NCI-H2081 treated with DMSO at 0.1 percent for 48 hours (cell line): ENCODE results near the gene EXOC5.

ENCODE experiments used
- DNase-seq: peaks from one replicate; lab custom pipeline; 2025; lab: John Stamatoyannopoulos, UW

EXOC5 gene

DNA sequence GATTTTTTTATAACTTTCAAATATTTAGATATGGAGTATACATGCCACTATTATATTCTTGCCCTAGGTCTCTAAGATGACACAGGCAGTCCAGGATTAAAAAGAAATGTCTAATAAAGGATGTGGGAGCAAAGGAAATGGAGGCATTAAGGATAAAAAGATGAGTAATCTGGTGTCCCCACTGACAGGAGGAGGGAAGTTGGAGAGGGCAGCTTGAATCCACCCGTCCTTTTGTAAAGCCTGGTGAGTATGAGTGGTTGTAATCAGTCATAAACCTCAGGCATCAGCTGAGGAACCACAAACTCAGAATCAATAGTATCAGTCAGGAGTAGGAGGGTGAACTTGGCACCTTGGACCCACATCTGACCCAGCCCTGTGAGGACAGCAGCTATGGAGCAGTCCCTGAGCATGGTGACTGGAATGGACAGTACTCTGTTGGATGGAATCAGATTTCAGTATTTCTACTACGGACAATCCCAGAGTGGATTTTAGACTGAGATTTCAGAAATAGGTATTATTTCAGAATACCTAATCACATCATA, 100.5 kb downstream of the EXOC5 start:
- no peak for DNase-seq

DNA sequence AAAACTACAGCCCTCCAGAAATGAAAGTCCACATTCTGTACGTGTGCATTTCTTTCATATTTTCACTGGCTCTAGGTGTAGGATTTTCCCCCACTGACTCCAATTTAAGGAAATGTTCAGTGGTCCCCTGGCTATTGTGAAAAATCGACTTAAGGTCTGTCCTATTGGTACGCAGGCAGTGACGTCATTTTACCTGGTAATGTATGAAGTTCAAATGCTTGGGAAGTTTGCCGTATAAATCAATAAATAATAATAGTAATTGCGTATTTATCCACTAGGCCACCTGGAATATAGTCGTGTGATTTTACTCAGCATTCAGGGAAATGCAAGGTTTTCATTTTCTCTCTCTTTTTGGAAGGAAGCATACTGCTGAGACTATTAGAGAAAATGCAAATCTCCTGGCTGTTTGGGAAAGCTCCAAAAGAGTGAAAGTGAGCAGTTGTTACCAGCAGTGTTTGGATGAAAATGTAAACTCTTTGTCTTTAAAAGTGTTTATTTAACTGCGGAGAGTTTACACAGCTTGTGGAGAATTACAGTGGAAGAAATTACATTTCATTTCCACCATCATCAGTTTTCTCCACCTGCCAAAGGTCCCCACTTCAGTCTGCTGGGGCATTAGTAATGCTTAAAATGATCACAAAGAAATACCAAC, 107.0 kb downstream of the EXOC5 start:
- peak; percentile 63 for DNase-seq

DNA sequence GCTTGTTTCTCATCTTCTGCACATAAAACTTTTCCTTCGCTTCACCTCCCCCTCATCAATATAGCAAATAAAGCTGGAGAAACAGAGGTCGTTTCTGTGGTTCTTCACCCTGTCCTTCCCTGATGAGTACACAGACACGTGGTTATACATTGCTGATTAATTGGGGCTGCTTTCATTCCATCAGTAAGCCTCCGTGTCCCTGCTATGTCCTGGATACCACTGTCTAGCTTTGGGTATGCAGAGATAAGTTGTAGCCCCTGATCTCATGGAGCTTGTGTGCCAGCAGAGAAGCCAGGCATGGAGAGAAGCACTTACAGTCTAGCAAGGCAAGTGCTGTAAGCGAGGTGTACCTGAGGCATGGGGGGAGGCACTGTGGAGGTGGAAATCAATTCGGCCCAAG, 108.4 kb downstream of the EXOC5 start:
- DNase-seq: no peak

DNA sequence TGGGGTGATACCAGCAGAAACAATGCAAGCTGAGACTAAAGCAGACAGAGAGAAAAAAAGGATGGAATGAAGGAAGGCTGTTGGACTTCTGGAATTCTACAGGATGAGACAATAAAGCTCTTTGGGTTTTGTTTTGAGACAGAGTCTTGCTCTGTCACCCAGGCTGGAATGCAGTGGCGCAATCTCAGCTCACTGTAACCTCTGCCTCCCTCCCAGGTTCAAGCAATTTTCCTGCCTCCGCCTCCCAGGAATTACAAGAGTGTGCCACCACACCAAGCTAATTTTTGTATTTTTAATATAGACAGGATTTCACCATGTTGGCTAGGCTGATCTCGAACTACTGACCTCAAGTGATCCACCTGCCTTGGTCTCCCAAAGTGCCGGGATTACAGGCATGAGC, 115.4 kb downstream of the EXOC5 start:
- no peak for DNase-seq
